Tongue (tissue), 2 donors: ENCODE data around the gene BMP2K. TPM values are rescaled to one million over a fixed set of nuclear protein-coding genes. Genes with fewer than 3 reads are reported as not detected.

ENCODE experiments used
- DNase-seq: peaks from one replicate; pipeline ENCODE4 v3.0.0-alpha.2; 2015
- total RNA-seq: library from RNA; depleted of rRNA; stranded (reverse); fragments of >200 nt; gene quantifications from one replicate; pipeline ENCODE4 v1.2.3, GENCODE V29; 2014

The BMP2K gene
- 50.9 TPM for total RNA-seq

- peak; percentile 92 for DNase-seq
Observed at GRCh38 chr4:78776079-78776728, at the start of gene BMP2K. TSS of gene BMP2K (plus strand) at chr4:78776350. CDS start at chr4:78776544, 194 bp downstream.

- DNase-seq = no peak
Observed at GRCh38 chr4:78726546-78726945, 49.6 kb upstream of the BMP2K start.

- DNase-seq = no peak
Observed at GRCh38 chr4:78732332-78733104, 43.6 kb upstream of the BMP2K start.

GRCh38 chr4:78734441-78735162 is 41.5 kb upstream of the BMP2K start:
- no peak for DNase-seq

GRCh38 chr4:78735697-78736096 is 40.5 kb upstream of the BMP2K start:
- no peak for DNase-seq

GRCh38 chr4:78737035-78737434 is 39.1 kb upstream of the BMP2K start:
- no peak for DNase-seq

GRCh38 chr4:78737973-78738372 is 38.2 kb upstream of the BMP2K start:
- no peak for DNase-seq

- DNase-seq = no peak
Observed at GRCh38 chr4:78742300-78742699, 33.9 kb upstream of the BMP2K start.

- DNase-seq = peak; percentile 26
Observed at GRCh38 chr4:78747475-78747922, 28.7 kb upstream of the BMP2K start.

GRCh38 chr4:78748381-78748780 is 27.8 kb upstream of the BMP2K start:
- no peak for DNase-seq

- no peak for DNase-seq
Observed at GRCh38 chr4:78749258-78749971, 26.7 kb upstream of the BMP2K start.

- DNase-seq = no peak
Observed at GRCh38 chr4:78749972-78750727, 26.0 kb upstream of the BMP2K start.

GRCh38 chr4:78753091-78753490 is 23.1 kb upstream of the BMP2K start:
- DNase-seq = no peak

GRCh38 chr4:78754872-78755271 is 21.3 kb upstream of the BMP2K start:
- no peak for DNase-seq

- no peak for DNase-seq
Observed at GRCh38 chr4:78756137-78756536, 20.0 kb upstream of the BMP2K start.

- DNase-seq = no peak
Observed at GRCh38 chr4:78756776-78757175, 19.4 kb upstream of the BMP2K start.

- no peak for DNase-seq
Observed at GRCh38 chr4:78757574-78757973, 18.6 kb upstream of the BMP2K start.

GRCh38 chr4:78758085-78758484 is 18.1 kb upstream of the BMP2K start:
- DNase-seq = no peak

GRCh38 chr4:78762529-78762928 is 13.6 kb upstream of the BMP2K start:
- DNase-seq = no peak

- no peak for DNase-seq
Observed at GRCh38 chr4:78763251-78763650, 12.9 kb upstream of the BMP2K start.

- DNase-seq = no peak
Observed at GRCh38 chr4:78763763-78764387, 12.3 kb upstream of the BMP2K start.
